HG02763 (cell line): ENCODE results near the gene FGF14.
"Not testable (repeated sequence)": the region's sequence is repeated elsewhere in the genome, so short reads cannot be mapped to it uniquely, and the experiment has no call there.

Experiments used
- ATAC-seq: cut with Tn5 transposase; IDR thresholded peaks from one replicate; pipeline ENCODE4 v1.9.1; 2021; ENCODE audit warnings: mild to moderate bottlenecking, moderate library complexity; ENCODE audit not compliant: unreplicated experiment

FGF14 gene

GRCh38 chr13:102068323-102068722, 333.5 kb downstream of the FGF14 start:
- ATAC-seq: not testable (repeated sequence)

GRCh38 chr13:102055090-102055779, 346.6 kb downstream of the FGF14 start:
- ATAC-seq: no peak

- ATAC-seq: no peak
These were observed 352.0 kb downstream of the FGF14 start for GRCh38 chr13:102049853-102050252.

GRCh38 chr13:102045731-102046130, 356.1 kb downstream of the FGF14 start:
- ATAC-seq: no peak

GRCh38 chr13:102042746-102043145, 359.1 kb downstream of the FGF14 start:
- no peak for ATAC-seq

GRCh38 chr13:102041544-102041943, 360.3 kb downstream of the FGF14 start:
- ATAC-seq: no peak

GRCh38 chr13:102040812-102041211, 361.0 kb downstream of the FGF14 start:
- ATAC-seq: no peak

GRCh38 chr13:102039264-102039663, 362.6 kb downstream of the FGF14 start:
- no peak for ATAC-seq

- ATAC-seq: no peak
These were observed 363.1 kb downstream of the FGF14 start for GRCh38 chr13:102038787-102039186.

- ATAC-seq: peak; percentile 46
These were observed 365.9 kb downstream of the FGF14 start for GRCh38 chr13:102035969-102036368.

- no peak for ATAC-seq
These were observed 368.0 kb downstream of the FGF14 start for GRCh38 chr13:102033857-102034331.

GRCh38 chr13:102033386-102033785, 368.5 kb downstream of the FGF14 start:
- no peak for ATAC-seq

- no peak for ATAC-seq
These were observed 373.0 kb downstream of the FGF14 start for GRCh38 chr13:102028868-102029267.

- ATAC-seq: no peak
These were observed 373.6 kb downstream of the FGF14 start for GRCh38 chr13:102028206-102028605.

- no peak for ATAC-seq
These were observed 380.1 kb downstream of the FGF14 start for GRCh38 chr13:102021777-102022176.

GRCh38 chr13:102020611-102021216, 381.1 kb downstream of the FGF14 start:
- no peak for ATAC-seq

- ATAC-seq: no peak
These were observed 383.1 kb downstream of the FGF14 start for GRCh38 chr13:102018716-102019115.

- ATAC-seq: no peak
These were observed 384.6 kb downstream of the FGF14 start for GRCh38 chr13:102017248-102017647.

- ATAC-seq: no peak
These were observed 389.3 kb downstream of the FGF14 start for GRCh38 chr13:102012299-102013293.

GRCh38 chr13:102011455-102011854, 390.4 kb downstream of the FGF14 start:
- not testable (repeated sequence) for ATAC-seq

GRCh38 chr13:102003848-102004570, 397.8 kb downstream of the FGF14 start:
- no peak for ATAC-seq
